ENCODE measurements around the gene IER5. TPM values are rescaled to one million over a fixed set of nuclear protein-coding genes. Genes with fewer than 3 reads are reported as not detected.

Gene IER5
- total RNA-seq, 1 donor from 2014 or later: 12.6 TPM

GRCh38 chr1:181076852-181077251, 11.6 kb upstream of the IER5 start:
- no peak for DNase-seq (ENCODE audit: low spot score)

DNA sequence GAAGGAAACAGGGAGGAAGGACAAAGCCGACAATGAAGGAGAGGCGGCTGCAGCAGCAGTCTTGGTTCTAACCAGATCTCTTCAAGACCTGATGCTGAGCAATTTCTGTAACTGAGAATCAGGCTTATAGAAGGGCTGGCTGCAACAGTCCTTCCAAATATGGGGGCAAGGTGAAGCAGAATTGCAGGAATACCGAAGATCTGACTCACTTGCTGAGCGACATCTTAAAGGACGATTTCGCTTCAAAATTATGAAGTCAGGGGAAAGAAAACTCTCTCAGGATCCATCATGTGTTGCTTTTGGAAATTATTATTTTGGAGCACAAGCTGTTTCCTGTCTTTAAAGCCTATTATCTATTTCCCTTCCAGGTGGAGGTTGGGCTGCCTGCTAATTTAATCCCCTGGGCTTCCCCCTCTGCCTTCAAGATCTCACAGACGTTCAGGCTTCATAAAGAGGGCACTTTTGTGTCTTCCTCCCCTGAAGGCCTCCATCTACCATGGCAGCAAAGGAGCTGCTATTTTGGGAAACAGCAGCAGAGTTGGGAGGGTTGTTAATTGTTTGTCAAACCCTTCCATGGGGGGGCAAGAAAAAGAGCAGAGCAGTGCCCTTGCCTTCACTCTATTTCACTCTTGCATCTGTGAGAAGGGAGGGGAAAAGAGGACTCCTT, 10.8 kb upstream of the IER5 start:
- no peak for DNase-seq (ENCODE audit: low spot score)

DNA sequence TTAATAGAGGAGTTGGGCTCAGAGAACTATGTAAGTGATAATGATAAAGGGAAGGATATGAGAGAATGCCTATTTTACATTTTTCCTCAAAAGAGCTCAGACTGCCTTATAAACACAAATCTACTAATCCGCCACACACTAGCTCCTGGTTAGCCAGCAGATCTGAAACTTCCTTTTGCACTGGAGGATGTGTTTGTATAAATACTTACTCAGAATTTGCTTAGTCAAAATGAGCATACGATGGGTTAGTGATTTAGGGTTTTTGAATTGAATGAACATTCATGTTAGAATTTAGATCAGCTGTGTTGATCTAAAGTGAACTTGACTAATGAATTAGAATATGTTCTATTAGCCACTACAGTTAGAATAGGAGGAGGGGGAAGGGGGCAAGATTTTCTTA, 9.1 kb upstream of the IER5 start:
- DNase-seq (ENCODE audit: low spot score): no peak

DNA sequence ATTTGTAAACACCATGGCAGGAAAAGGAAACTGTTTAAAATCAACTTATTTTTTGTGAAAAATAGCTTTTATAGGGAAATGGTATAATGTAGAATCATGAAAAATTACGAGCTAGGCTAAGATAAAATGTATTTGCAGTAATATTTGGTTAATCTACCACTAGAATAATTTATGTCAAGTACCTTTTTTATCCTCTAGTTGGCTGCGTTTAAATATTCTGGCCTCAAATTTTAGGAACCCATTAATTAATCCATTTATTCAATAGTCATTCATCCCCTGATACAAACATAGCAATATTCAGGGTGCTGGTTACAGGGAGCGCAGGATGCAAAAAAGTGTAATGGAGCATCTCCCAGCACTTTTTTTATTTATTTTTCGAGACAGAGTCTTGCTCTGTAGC, 8.6 kb upstream of the IER5 start:
- no peak for DNase-seq (ENCODE audit: low spot score)

DNA sequence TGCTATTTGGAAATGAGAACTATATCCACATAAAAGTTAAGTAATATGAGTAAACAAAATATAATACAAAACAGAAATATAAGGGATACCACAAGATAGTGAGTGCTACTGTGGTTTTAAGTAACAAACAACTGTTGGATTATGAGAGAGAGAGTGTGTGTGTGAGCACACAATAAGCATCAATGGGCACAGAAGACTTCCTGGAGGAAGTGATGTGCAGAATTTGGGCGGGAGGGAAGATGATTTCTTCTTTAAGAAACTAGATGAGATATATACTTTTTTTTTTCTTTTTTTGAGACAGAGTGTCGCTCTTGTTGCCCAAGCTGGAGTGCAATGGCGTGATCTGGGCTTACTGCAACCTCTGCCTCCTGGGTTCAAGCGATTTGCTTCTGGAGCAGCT, 7.9 kb upstream of the IER5 start:
- DNase-seq (ENCODE audit: low spot score): no peak

DNA sequence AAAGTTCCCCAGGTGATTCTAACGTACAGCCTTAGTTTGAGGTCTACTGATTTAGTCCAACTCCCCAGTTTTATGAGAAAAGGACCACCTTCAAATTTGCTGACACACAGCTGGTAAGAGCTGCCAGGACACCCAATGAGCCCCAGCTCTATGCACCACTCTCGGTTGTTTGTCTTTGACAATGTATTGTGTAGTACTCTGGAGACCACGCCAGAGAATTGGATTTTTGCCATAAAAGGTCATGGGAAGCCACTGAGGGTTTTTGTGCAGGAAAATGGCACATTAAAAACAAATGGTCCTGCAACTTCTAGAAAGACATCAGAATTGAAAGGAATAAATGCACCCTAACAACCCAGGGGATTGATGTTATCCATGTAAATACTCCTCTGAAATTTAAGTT, 7.1 kb upstream of the IER5 start:
- DNase-seq (ENCODE audit: low spot score): no peak

- DNase-seq (ENCODE audit: low spot score): peak; percentile 61
Measured at GRCh38 chr1:181083842-181084605, 4.5 kb upstream of the IER5 start.

DNA sequence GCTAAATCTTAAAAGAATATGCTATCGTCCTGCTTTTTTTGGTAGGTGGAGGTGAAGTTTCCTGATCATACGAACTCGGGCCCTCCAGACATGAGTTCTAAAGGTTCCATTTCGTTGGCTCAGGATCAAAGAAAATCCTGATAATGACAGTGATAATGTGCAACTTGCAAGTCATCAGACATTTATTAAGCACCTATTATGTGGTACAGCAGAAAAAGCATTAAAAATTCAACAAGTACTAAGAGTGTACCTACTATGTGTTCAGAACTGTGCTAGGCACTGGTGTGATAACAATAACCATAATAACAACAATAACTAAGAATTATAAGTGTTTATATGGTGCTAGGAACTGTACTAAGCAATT, 3.9 kb upstream of the IER5 start:
- DNase-seq (ENCODE audit: low spot score): no peak

DNA sequence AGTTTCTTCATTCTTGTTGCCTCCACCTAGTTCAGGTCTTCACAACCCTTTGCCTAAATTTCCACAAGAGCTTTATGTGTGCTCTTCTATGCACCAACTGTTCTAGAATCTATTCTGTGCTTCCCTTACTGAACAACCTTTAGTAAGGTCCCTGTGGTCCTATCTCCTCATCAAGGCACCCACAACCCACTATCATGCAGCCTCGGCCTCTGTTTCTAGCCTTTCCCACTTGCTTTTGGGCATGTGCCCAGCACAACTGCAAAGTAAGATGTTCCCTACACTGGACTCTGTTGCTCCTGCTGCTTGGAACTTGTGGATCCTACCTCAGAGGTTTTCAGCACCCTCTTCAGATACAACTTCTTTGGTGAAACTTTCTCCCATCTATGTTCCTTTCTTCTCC, 2.4 kb upstream of the IER5 start:
- no peak for DNase-seq (ENCODE audit: low spot score)

DNA sequence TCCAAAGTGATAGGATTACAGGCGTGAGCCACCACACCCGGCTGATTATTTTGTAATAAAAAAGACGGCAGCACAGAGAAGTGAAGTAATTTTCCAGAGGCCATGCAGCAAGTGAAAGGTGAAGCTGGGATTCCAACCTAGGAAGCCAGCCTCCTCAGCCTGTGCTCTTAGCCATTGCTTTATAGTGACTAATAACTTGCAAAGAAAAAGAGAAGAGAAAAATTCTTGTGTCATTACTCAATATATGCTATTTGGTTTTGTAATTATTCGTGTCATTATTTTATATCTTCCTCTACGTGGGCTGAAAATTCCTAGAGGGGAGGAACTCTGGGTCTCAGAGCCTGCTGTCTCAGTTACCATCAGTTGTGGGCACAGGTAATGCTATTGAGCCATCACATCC, 1.6 kb upstream of the IER5 start:
- no peak for DNase-seq (ENCODE audit: low spot score)

DNA sequence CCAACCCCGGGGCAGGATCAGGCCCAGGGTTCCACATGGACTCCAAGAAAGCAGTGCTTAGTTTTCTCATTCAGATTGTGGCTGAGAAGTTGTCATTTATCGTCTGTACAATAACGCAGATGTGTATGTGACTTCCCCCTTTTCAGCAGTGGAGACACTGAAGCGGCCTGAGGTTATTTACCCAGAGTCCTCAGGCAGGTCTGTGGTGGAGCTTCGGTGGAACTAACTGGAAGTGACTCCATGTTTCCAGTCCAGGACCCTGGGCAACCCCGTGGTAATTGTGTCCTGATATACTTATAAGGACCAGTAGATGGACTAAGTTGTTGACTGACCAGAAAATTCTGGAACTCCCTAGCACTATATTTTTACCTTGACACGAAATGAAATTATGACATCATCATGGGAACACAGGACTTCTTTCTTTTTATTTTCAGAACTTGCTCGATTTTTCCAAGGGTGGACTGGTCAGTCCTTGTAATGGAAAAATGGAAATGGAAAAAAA, 1.0 kb upstream of the IER5 start:
- DNase-seq (ENCODE audit: low spot score): no peak

DNA sequence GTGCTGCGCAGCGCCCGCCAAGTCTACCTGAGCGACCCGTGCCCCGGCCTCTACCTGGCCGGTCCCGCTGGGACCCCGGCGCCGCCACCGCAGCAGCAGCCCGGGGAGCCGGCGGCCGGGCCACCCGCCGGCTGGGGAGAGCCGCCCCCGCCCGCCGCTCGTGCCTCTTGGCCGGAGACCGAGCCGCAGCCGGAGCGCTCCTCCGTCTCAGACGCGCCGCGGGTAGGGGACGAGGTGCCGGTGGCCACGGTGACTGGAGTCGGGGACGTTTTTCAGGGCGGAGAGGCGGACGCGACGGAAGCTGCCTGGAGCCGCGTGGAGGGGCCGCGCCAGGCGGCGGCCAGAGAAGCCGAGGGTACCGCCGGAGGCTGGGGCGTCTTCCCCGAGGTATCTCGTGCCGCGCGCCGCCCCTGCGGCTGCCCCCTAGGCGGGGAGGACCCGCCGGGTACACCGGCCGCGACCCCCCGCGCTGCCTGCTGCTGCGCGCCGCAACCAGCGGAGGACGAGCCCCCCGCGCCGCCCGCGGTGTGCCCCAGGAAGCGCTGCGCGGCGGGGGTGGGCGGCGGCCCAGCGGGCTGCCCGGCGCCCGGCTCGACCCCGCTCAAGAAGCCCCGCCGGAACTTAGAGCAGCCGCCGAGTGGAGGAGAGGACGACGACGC, 646 bp downstream of the IER5 start:
- no peak for DNase-seq (ENCODE audit: low spot score)

DNA sequence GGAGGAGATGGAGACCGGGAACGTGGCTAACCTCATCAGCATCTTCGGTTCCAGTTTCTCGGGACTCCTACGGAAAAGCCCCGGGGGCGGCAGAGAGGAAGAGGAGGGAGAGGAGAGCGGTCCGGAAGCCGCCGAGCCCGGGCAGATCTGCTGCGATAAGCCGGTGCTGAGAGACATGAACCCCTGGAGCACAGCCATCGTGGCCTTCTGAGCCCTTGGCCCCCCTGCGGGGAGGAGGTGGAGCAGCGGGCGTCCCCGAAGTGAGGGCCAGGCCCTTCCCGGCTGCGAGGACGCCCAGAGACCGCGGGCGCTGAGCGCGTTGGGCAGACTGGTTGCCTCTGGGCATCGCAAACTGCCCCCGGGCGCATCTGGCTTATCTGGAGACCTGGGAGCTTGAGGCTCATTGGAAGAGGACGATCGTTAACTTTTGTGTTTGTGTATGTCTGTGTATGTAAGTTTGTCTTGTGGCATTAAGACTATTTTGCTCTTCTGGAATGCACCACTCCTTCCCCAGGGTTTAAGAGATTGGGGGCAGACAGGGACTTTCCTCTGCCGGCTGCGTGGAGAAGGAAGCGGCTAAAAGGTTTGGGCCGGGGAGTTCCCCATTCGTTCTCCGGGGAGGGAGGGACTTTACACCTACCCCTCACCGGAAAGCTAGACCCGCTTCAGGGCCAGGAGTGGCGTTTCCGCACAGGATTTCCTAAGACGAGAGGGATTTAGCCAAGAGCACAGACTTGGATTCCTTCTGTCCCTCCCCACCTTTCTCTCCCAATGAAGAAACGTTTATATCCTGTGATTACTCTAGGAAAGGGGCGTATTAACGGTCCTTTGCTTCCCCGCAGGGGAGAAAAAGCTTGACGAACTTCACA, 1.4 kb downstream of the IER5 start:
- peak; percentile 81 for DNase-seq (ENCODE audit: low spot score)

DNA sequence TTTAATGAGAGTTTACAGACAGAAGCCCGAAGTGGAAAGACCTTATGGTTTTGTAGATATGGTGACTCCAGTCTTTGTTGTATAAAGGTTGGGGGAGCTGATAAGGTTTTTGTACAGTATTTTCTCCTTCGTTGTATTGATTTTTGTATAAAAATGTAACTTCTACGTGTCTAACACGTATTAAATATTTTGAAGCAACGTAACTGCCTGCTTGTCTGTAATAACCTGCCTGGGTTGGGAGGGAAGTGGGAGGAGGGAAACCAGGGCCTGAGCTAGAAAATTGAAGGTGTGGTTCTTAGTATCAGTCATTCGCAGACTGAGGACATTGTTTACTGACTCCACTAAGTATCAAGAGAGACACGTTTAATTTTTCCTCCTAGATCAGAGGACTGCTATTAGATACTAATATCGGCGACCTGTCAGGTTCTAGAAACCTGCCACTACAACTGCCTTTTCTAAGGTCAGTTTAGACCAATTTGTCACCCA, 2.2 kb downstream of the IER5 start:
- DNase-seq (ENCODE audit: low spot score): no peak

DNA sequence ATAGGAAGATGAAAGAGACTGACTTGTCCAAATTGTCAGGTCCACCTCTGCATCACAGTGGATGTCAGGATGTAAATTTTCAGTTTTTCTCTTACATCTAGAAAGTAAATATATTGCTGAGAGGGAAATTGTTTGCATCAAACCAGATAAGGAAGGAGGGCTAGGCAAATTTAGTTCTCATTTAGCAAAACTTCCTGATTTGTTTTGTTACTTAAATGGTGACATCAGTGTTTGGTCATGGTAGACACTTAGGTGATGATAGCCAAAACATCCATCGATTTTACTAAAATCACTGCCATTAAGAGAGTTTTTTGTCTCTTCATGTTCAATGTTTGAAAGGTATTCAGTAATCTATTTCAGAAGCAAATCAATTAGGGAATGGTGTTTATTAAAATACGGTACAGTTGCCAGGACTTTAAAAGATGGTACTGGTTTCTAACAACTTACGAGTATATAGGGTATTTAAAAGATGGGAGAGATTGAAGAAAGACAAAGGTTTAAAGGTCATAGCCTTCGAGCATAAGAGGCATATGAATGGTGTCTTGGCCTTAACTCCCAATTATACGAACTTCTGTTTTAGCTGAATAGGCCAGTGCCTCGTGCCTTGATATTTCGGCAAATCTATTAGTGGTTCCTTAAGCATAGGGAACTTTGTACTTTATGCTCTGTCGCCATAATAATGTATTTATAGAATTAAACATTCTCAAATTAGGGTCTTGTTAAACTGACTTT, 3.0 kb downstream of the IER5 start:
- DNase-seq (ENCODE audit: low spot score): no peak

DNA sequence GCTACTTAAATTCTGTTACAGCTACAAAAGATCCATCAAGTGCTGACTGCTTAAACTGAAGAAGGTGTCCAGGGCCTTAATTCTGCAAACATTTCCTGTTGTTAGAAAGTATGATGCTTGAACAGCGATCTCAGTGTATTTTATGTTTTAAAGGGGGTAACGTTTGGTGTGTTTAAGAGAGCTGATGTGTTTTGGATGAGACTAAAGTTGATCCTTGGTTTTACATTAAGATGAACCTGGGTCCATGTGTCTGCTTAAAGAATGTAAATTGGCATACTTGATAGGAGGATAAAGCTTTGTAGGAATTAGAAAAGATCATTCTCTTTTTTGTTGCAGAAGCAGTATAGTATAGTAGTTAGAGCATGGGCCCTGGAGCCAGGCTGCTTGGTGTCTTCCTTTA, 3.6 kb downstream of the IER5 start:
- DNase-seq (ENCODE audit: low spot score): no peak

- DNase-seq (ENCODE audit: low spot score): no peak
Measured at GRCh38 chr1:181092883-181093458, 4.5 kb downstream of the IER5 start.

GRCh38 chr1:181094416-181095212, 6.1 kb downstream of the IER5 start:
- no peak for DNase-seq (ENCODE audit: low spot score)

GRCh38 chr1:181095260-181095659, 6.8 kb downstream of the IER5 start:
- no peak for DNase-seq (ENCODE audit: low spot score)

DNA sequence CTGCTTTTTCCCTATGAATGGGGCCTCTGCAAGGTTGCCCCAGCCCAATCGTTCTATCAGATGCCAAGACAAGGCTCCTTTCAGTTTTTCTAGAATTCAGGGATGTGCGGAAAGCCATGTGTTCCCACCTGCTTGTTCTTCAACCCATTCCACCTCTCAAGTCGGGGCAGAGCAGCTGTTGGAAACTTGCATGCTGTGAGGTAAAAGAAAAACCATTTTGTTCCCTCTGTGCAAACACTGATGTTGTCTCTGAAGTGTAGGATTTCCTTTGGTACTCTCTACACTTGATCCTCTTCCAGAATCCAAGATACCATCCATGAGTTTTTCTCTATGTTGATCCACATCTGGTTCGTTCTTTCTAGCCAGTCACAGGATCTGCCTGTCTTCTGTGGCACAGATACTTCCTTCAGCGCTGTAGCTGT, 7.3 kb downstream of the IER5 start:
- no peak for DNase-seq (ENCODE audit: low spot score)
